ENCODE data around the gene TESK1. TPM values are rescaled to one million over a fixed set of nuclear protein-coding genes. Genes with fewer than 3 reads are reported as not detected.

The TESK1 gene, protein sequence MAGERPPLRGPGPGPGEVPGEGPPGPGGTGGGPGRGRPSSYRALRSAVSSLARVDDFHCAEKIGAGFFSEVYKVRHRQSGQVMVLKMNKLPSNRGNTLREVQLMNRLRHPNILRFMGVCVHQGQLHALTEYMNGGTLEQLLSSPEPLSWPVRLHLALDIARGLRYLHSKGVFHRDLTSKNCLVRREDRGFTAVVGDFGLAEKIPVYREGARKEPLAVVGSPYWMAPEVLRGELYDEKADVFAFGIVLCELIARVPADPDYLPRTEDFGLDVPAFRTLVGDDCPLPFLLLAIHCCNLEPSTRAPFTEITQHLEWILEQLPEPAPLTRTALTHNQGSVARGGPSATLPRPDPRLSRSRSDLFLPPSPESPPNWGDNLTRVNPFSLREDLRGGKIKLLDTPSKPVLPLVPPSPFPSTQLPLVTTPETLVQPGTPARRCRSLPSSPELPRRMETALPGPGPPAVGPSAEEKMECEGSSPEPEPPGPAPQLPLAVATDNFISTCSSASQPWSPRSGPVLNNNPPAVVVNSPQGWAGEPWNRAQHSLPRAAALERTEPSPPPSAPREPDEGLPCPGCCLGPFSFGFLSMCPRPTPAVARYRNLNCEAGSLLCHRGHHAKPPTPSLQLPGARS
- total RNA-seq (10 to 100 TPM; 13.2 to 51.1 (median 36.6) TPM), polyA plus RNA-seq (10 to 100 TPM; 20.5 to 29.6 TPM)
- long read RNA-seq, donor 1, partial matches to known transcripts, result 32 of 34 reads
- long read RNA-seq, donor 1, other reads (novel, unspliced or antisense), result 2 of 34 reads
- long read RNA-seq, donor 2, transcript TESK1-201 (10 exons, 2,421 nt), result major isoform, 12 of 19 reads
- long read RNA-seq, donor 2, partial matches to known transcripts, result 5 of 19 reads
- long read RNA-seq, donor 2, other reads (novel, unspliced or antisense), result 0 of 19 reads
- long read RNA-seq, donor 3, transcript TESK1-201 (10 exons, 2,421 nt), result major isoform, 34 of 66 reads
- long read RNA-seq, donor 3, partial matches to known transcripts, result 25 of 66 reads
- long read RNA-seq, donor 3, other reads (novel, unspliced or antisense), result 4 of 66 reads

DNA sequence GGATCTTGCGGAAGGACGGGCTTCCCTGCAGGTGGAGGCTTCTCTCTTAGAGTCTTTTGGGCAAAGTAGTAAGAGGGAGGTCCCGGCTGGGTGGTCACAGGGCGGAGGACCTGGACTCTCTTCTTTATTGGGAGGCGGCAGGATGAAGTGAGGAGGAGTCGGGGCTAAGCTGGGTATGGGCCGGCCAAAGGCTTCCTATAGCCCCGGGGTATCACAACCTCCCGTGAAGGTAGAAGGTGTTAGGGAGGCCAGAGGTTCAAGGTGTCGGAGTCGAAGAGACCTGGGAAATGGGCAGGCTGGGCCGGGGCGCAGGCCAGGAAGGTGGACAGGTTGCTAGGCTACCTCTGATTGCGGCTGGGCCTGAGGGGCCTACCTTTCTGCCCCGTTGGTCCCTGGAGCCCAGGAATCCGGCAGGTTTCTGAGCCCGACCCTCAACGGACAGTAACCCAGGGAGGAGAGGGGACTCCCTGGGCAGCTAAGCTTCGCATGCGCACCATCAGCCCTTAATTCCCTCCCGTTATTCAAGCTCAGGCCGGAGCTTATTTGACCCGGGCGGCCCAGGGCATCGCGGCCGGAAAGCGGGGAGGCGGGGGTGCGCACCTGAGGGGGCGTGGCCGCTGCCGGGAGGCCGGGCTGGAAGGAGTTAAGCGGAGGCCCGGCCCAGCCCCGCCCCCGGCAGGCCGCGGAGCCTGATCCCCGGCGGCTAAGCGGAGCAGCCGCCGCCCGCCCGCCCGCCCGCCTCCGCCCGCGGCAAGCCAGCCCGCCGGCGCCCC, at the start of gene TESK1:
TSS of gene TESK1 (plus strand) at position 685 of the 773 bp plus-strand sequence. CDS start 358 bp downstream, outside the sequence.
- no peaks in the 10 kb centered on the region for H3K27me3 ChIP-seq
- TF ChIP-seq, protein P1, sequence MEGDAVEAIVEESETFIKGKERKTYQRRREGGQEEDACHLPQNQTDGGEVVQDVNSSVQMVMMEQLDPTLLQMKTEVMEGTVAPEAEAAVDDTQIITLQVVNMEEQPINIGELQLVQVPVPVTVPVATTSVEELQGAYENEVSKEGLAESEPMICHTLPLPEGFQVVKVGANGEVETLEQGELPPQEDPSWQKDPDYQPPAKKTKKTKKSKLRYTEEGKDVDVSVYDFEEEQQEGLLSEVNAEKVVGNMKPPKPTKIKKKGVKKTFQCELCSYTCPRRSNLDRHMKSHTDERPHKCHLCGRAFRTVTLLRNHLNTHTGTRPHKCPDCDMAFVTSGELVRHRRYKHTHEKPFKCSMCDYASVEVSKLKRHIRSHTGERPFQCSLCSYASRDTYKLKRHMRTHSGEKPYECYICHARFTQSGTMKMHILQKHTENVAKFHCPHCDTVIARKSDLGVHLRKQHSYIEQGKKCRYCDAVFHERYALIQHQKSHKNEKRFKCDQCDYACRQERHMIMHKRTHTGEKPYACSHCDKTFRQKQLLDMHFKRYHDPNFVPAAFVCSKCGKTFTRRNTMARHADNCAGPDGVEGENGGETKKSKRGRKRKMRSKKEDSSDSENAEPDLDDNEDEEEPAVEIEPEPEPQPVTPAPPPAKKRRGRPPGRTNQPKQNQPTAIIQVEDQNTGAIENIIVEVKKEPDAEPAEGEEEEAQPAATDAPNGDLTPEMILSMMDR (IDR thresholded peaks at IDR 0.05), result no peak
- no peak for TF ChIP-seq EP300 (IDR thresholded peaks at IDR 0.05)
- no peak for TF ChIP-seq POLR2A (IDR thresholded peaks at IDR 0.05)
- 0 to 1% (median 1%) methylated on average over 23 to 54 of the region's 55 CpGs for WGBS, 3 donors
- intact Hi-C loops (cut with DNase I), result loop anchor here in 2 of 4 donors (2.0 to 5.0 kb wide), 2 partner anchors 42 to 43 kb away; no protein-coding TSS in a partner anchor
- peak within 1 kb of the TSS; percentile 81 to 97 for H3K27ac ChIP-seq
- DNase-seq, result peak; percentile 66 to 82 (median 79)
- H3K4me3 ChIP-seq, result peak within 1 kb of the TSS; percentile 75
- no peaks in the 10 kb centered on the region for H3K36me3 ChIP-seq
- H3K9me3 ChIP-seq, result no peaks in the 10 kb centered on the region
- peaks cover 8% of the 10 kb centered on the region for H3K4me1 ChIP-seq (ENCODE audit: insufficient read depth)

DNA sequence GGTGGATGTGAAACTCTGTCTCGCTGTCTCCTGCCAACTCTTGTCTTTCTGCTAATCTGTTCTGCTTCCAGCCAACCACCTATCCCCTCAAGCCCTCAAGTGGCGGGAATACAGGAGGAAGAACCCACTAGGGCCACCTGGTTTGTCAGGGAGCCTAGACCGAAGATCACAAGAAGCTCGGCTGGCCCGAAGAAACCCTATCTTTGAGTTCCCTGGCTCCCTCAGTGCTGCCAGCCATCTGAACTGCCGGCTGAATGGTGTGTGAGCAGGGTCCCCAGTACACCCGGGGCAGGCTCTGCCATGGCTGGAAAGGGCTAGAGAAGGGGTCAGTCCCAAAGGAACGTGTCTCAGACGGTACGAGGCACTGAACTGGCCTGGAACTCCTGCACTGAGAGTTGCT, 49.2 kb upstream of the TESK1 start:
- WGBS, 3 donors, result 88 to 96% (median 90%) methylated on average over 10 of the region's 10 CpGs
- TF ChIP-seq POLR2A (IDR thresholded peaks at IDR 0.05) (no peak), EP300 (IDR thresholded peaks at IDR 0.05) (no peak)
- TF ChIP-seq, protein P1 (IDR thresholded peaks at IDR 0.05), result no peak
- H3K27ac ChIP-seq, result no peak overlapping the region

DNA sequence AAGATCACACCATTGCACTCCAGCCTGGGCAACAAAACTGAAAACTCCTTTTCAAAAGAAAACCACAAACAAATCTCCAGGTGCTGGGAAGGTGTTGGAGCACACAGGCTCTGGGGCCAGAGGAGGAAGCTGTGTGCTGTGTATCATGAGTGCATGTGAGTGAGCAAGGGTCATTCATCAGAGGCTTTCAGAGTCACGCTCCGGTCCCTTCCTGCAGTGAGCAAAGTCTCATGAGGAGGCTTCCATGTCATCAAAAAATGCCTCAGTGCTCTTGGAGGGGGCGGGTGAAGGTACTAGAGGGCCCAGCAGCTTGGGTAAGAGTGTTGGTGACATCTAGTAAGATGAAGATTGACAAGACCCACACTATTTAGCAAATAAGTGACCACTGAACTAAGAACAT, 48.3 kb upstream of the TESK1 start:
- Histone ChIP-seq H3K4me1 (ENCODE audit: insufficient read depth) (peaks cover 3% of the 10 kb centered on the region), H3K27me3 (no peaks in the 10 kb centered on the region), H3K4me3 (no peak overlapping the region), H3K36me3 (no peaks in the 10 kb centered on the region), H3K9me3 (no peaks in the 10 kb centered on the region), H3K27ac (no peak overlapping the region)
- TF ChIP-seq POLR2A (IDR thresholded peaks at IDR 0.05) (no peak), EP300 (IDR thresholded peaks at IDR 0.05) (no peak)
- TF ChIP-seq, protein P1 (IDR thresholded peaks at IDR 0.05), result no peak
- intact Hi-C loops (cut with DNase I), result loop anchor here in 1 of 4 donors (5.0 kb wide), 1 partner anchor 439 kb away; the partner anchor contains the start of gene ATOSB
- no peak for DNase-seq
- WGBS, 3 donors, result 84 to 95% (median 94%) methylated on average over 3 of the region's 3 CpGs

More for the DNA sequence above, 49.2 kb upstream of the TESK1 start:
- no peak for DNase-seq
- no peaks in the 10 kb centered on the region for H3K36me3 ChIP-seq
- no peaks in the 10 kb centered on the region for H3K27me3 ChIP-seq
- intact Hi-C loops (cut with DNase I), result loop anchor here in 1 of 4 donors (2.0 to 5.0 kb wide), 2 partner anchors 67 to 439 kb away; partner anchors contain the start of gene ATOSB
- H3K4me3 ChIP-seq, result no peak overlapping the region
- H3K4me1 ChIP-seq (ENCODE audit: insufficient read depth), result peaks cover 3% of the 10 kb centered on the region
- H3K9me3 ChIP-seq, result no peaks in the 10 kb centered on the region
